Epithelial cell of esophagus (primary cell): Measurements from ENCODE around the gene MICALL2.

Source experiments
- DNase-seq: peaks from one replicate; pipeline ENCODE4 v3.0.0; 2010; ENCODE audit warnings: low read depth
- H3K4me3 ChIP-seq: 2 replicates; pipeline ENCODE4 v1.5.1; 2011; ENCODE audit warnings: mild to moderate bottlenecking, low read length, control low read depth
- CTCF ChIP-seq: IDR thresholded peaks from 2 replicates; pipeline ENCODE4 v1.5.1; 2011; ENCODE audit warnings: low read depth, mild to moderate bottlenecking, low read length, control low read depth, inconsistent platforms; ENCODE audit not compliant: insufficient read depth; ENCODE audit errors: missing control alignments

Gene MICALL2

GRCh38 chr7:1490837-1491236, 31.6 kb upstream of the MICALL2 start:
- no peak overlapping the region for H3K4me3 ChIP-seq
- TF ChIP-seq CTCF = no peak
- DNase-seq = no peak

GRCh38 chr7:1489336-1489735, 30.1 kb upstream of the MICALL2 start:
- no peak for DNase-seq
- no peak for TF ChIP-seq CTCF
- H3K4me3 ChIP-seq = no peak overlapping the region

GRCh38 chr7:1488016-1488415, 28.7 kb upstream of the MICALL2 start:
- TF ChIP-seq CTCF = no peak
- no peak overlapping the region for H3K4me3 ChIP-seq
- no peak for DNase-seq

GRCh38 chr7:1487466-1487865, 28.2 kb upstream of the MICALL2 start:
- no peak overlapping the region for H3K4me3 ChIP-seq
- TF ChIP-seq CTCF = no peak
- no peak for DNase-seq

- no peak for DNase-seq
- no peak overlapping the region for H3K4me3 ChIP-seq
- no peak for TF ChIP-seq CTCF
These were observed 27.3 kb upstream of the MICALL2 start for GRCh38 chr7:1486571-1486970.

- no peak overlapping the region for H3K4me3 ChIP-seq
- no peak for TF ChIP-seq CTCF
- no peak for DNase-seq
These were observed 25.9 kb upstream of the MICALL2 start for GRCh38 chr7:1485156-1485555.

- no peak for DNase-seq
- no peak for TF ChIP-seq CTCF
- H3K4me3 ChIP-seq = no peak overlapping the region
These were observed 25.3 kb upstream of the MICALL2 start for GRCh38 chr7:1484569-1484968.
